Measurements from ENCODE around the gene NUP107.

The NUP107 gene

GRCh38 chr12:68745376-68745903 is 58.7 kb downstream of the NUP107 start:
- no peak for DNase-seq

- peak; percentile 94 for DNase-seq
These were observed 59.3 kb downstream of the NUP107 start, which contains the start of gene SLC35E3 for GRCh38 chr12:68745904-68746571. TSS of gene SLC35E3 (plus strand) at chr12:68746176. CDS start at chr12:68746378, 202 bp downstream.

GRCh38 chr12:68746572-68747180 is 59.9 kb downstream of the NUP107 start:
- DNase-seq, result peak; percentile 31

- DNase-seq, result no peak
These were observed 62.7 kb downstream of the NUP107 start for GRCh38 chr12:68749443-68749842.

GRCh38 chr12:68749861-68750260 is 63.1 kb downstream of the NUP107 start:
- DNase-seq, result no peak

GRCh38 chr12:68750506-68750905 is 63.7 kb downstream of the NUP107 start:
- DNase-seq, result peak; percentile 22

GRCh38 chr12:68755536-68756243 is 68.9 kb downstream of the NUP107 start:
- DNase-seq, result no peak

GRCh38 chr12:68759852-68760251 is 73.1 kb downstream of the NUP107 start:
- no peak for DNase-seq

GRCh38 chr12:68760806-68761441 is 74.1 kb downstream of the NUP107 start:
- no peak for DNase-seq

- DNase-seq, result no peak
These were observed 74.6 kb downstream of the NUP107 start for GRCh38 chr12:68761442-68761812.

- DNase-seq, result no peak
These were observed 75.3 kb downstream of the NUP107 start for GRCh38 chr12:68761901-68762630.

GRCh38 chr12:68762691-68763090 is 75.9 kb downstream of the NUP107 start:
- DNase-seq, result no peak

- DNase-seq, result no peak
These were observed 78.9 kb downstream of the NUP107 start for GRCh38 chr12:68765696-68766095.

- no peak for DNase-seq
These were observed 79.9 kb downstream of the NUP107 start for GRCh38 chr12:68766646-68767045.

GRCh38 chr12:68767191-68767590 is 80.4 kb downstream of the NUP107 start:
- no peak for DNase-seq

- DNase-seq, result no peak
These were observed 81.7 kb downstream of the NUP107 start for GRCh38 chr12:68768431-68768939.

GRCh38 chr12:68769941-68770340 is 83.2 kb downstream of the NUP107 start:
- no peak for DNase-seq

- DNase-seq, result no peak
These were observed 84.6 kb downstream of the NUP107 start for GRCh38 chr12:68771223-68771925.

- DNase-seq, result no peak
These were observed 85.9 kb downstream of the NUP107 start for GRCh38 chr12:68772714-68773113.

GRCh38 chr12:68773582-68773981 is 86.8 kb downstream of the NUP107 start:
- DNase-seq, result no peak

GRCh38 chr12:68775121-68775630 is 88.4 kb downstream of the NUP107 start:
- DNase-seq, result no peak

All from midbrain (tissue), 1 donor.